ENCODE results near the gene CD276. TPM values are rescaled to one million over a fixed set of nuclear protein-coding genes. Genes with fewer than 3 reads are reported as not detected.

CD276 gene
- total RNA-seq: 100 to 1,000 TPM in 1 of 4 donors, 10 to 100 TPM in 3; 43.2 to 127 (median 61.2) TPM

- TF ChIP-seq, protein P1, sequence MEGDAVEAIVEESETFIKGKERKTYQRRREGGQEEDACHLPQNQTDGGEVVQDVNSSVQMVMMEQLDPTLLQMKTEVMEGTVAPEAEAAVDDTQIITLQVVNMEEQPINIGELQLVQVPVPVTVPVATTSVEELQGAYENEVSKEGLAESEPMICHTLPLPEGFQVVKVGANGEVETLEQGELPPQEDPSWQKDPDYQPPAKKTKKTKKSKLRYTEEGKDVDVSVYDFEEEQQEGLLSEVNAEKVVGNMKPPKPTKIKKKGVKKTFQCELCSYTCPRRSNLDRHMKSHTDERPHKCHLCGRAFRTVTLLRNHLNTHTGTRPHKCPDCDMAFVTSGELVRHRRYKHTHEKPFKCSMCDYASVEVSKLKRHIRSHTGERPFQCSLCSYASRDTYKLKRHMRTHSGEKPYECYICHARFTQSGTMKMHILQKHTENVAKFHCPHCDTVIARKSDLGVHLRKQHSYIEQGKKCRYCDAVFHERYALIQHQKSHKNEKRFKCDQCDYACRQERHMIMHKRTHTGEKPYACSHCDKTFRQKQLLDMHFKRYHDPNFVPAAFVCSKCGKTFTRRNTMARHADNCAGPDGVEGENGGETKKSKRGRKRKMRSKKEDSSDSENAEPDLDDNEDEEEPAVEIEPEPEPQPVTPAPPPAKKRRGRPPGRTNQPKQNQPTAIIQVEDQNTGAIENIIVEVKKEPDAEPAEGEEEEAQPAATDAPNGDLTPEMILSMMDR (IDR thresholded peaks at IDR 0.05; ENCODE audit: low read depth): no peak
Observed at GRCh38 chr15:73683777-73684580, at the start of gene CD276. CD276 (plus strand) TSS chr15:73684383; CDS start chr15:73699640, 15,257 bp downstream.

GRCh38 chr15:73637527-73637926 is 46.7 kb upstream of the CD276 start:
- TF ChIP-seq, protein P1 (IDR thresholded peaks at IDR 0.05; ENCODE audit: low read depth): no peak

GRCh38 chr15:73647259-73648013 is 36.7 kb upstream of the CD276 start:
- TF ChIP-seq, protein P1 (IDR thresholded peaks at IDR 0.05; ENCODE audit: low read depth): no peak

DNA sequence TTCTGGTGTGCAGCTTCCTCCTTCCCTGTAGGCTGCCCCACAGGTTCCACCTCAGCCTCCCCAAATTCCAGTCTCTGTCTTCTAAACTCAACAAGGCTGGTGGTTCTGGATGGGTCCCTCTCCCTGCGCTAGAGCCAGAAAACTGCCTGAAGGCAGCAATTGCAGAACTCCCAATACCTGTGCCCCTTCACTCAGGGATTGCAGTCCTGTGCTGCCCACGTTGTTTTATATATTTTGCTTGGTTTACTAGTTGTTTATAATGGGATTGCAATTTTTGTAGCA is 36.2 kb upstream of the CD276 start:
- TF ChIP-seq, protein P1 (IDR thresholded peaks at IDR 0.05; ENCODE audit: low read depth): no peak

DNA sequence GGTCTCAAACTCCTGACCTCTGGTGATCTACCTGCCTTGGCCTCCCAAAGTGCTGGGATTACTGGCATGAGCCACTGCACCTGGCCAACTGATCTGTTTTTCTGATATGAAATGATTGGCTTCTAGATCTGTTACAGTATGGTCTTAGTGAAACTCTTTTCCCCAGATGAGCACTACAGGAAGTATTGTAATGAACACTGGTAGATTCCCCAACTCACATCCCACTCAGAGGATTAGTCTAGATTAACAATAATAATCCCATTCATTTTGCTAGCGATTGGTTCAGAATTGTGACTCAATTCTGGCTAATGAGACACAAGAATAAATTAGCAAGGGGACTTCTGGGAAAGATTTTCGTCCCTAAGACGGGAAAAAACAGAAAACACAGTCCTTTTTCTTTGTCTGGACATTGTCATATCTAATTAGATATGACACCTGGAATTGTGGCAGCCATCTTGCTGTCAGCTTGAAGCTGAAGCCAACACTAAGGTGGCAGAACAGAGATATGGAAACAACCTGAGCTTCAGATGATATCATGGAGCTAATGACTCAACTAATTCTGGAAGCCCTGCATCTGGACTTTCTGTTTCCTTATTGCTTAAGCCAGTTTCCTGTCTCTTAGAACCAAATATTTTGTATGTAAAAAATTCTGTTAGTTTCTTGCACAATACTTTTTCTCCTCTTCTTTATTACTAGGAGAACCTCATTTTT is 33.6 kb upstream of the CD276 start:
- TF ChIP-seq, protein P1 (IDR thresholded peaks at IDR 0.05; ENCODE audit: low read depth): no peak

DNA sequence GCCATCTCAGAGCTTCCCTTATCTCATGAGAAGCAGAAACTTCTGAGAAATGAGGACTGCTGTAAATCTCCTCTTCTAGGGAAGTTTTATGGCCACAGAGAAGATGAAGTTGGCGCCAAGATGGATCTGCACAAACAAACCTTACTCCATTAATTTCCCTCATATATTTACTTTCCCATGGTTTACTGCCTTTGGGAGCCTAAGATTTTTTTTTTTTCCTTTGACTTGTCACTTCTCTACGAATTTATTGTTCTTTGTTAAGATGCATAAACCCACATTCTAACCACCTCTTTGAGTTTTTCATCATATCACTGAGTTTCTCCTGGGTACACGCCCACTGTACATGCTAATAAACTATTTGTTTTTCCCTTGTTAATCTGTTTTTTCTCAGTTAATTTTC is 29.5 kb upstream of the CD276 start:
- TF ChIP-seq, protein P1 (IDR thresholded peaks at IDR 0.05; ENCODE audit: low read depth): no peak

DNA sequence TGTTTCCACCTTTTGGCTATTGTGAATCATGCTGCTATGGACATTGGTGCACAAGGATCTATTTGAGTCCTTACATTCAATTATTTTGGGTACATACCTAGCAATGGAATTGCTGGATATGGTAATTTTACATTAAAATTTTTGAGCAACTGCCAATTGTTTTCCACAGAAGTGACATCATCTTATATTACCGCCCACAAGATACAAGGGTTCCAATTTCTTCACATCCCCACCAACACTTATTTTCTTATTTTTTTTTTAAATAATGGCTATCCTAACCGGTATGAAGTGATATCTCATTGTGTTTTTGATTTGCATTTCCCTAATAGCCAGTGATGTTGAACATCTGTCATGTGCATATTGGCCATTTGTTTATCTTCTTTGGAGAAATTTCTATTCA is 28.5 kb upstream of the CD276 start:
- TF ChIP-seq, protein P1 (IDR thresholded peaks at IDR 0.05; ENCODE audit: low read depth): no peak
